Loucy (cell line): ENCODE measurements around the gene SHROOM3.

ENCODE experiments used
- H2AFZ ChIP-seq: fragments of 200-600 bp; sonication (generic); 2 replicates; pipeline ENCODE4 v1.6.0; 2016; ENCODE audit warnings: antibody characterized with exemption, mild to moderate bottlenecking, low read length, moderate library complexity
- H3F3A ChIP-seq: fragments of 200-600 bp; 2 replicates; pipeline ENCODE4 v1.6.0; 2016; ENCODE audit warnings: antibody characterized with exemption, low read depth, mild to moderate bottlenecking
- H3K27me3 ChIP-seq: fragments of 200-600 bp; sonication (generic); 2 replicates; pipeline ENCODE4 v1.6.1; 2014; ENCODE audit warnings: low read length, mild to moderate bottlenecking; ENCODE audit not compliant: insufficient read depth, poor library complexity, severe bottlenecking
- H3K36me3 ChIP-seq: fragments of 200-600 bp; sonication (generic); 2 replicates; pipeline ENCODE4 v1.6.1; 2016; ENCODE audit warnings: low read length; ENCODE audit not compliant: insufficient read depth
- H3K4me1 ChIP-seq: fragments of 200-600 bp; sonication (generic); 2 replicates; pipeline ENCODE4 v1.5.1; 2014; ENCODE audit warnings: low read length, mild to moderate bottlenecking; ENCODE audit not compliant: insufficient read depth, poor library complexity, severe bottlenecking
- H3K4me2 ChIP-seq: fragments of 200-600 bp; sonication (generic); 2 replicates; pipeline ENCODE4 v1.6.0; 2014; ENCODE audit warnings: antibody characterized with exemption, low read length, low read depth, mild to moderate bottlenecking; ENCODE audit not compliant: poor library complexity, severe bottlenecking
- H3K4me3 ChIP-seq: fragments of 200-600 bp; sonication (generic); 2 replicates; pipeline ENCODE4 v1.5.1; 2014; ENCODE audit warnings: low read length, mild to moderate bottlenecking, mixed read lengths; ENCODE audit not compliant: poor library complexity, severe bottlenecking
- H3K79me2 ChIP-seq: fragments of 200-600 bp; sonication (generic); 2 replicates; pipeline ENCODE4 v1.6.1; 2014; ENCODE audit warnings: low read length; ENCODE audit not compliant: insufficient read depth
- H3K9ac ChIP-seq: fragments of 200-600 bp; sonication (generic); 2 replicates; pipeline ENCODE4 v1.6.0; 2014; ENCODE audit warnings: mild to moderate bottlenecking, low read depth, low read length, moderate library complexity; ENCODE audit not compliant: poor library complexity, severe bottlenecking
- H3K9me2 ChIP-seq: fragments of 200-600 bp; sonication (generic); replicated peaks from 2 replicates; pipeline ENCODE4 v1.6.1; 2016; ENCODE audit warnings: low read depth, low read length, mixed read lengths
- H3K9me3 ChIP-seq: fragments of 200-600 bp; sonication (generic); 2 replicates; pipeline ENCODE4 v1.6.1; 2014; ENCODE audit warnings: mild to moderate bottlenecking, antibody characterized with exemption, low read length, low read depth; ENCODE audit not compliant: insufficient read depth
- H4K20me1 ChIP-seq: fragments of 200-600 bp; sonication (generic); 2 replicates; pipeline ENCODE4 v1.6.0; 2014; ENCODE audit warnings: antibody characterized with exemption, low read length, mild to moderate bottlenecking; ENCODE audit not compliant: insufficient read depth, poor library complexity, severe bottlenecking
- CTCF ChIP-seq: fragments of 200-600 bp; sonication (generic); conservative IDR thresholded peaks from 2 replicates; pipeline ENCODE4 v1.5.1; 2014; ENCODE audit warnings: mild to moderate bottlenecking, antibody characterized with exemption, low read length
- EZH2phosphoT487 ChIP-seq: fragments of 200-600 bp; IDR thresholded peaks from 2 replicates; pipeline ENCODE4 v1.6.1; 2018; ENCODE audit warnings: antibody characterized with exemption, mild to moderate bottlenecking, moderate library complexity, borderline replicate concordance

SHROOM3 gene

GRCh38 chr4:76569225-76569624 lies 134.2 kb downstream of the SHROOM3 start:
- no peaks in the 10 kb centered on the region for H3K9me3 ChIP-seq
- no peaks in the 10 kb centered on the region for H3F3A ChIP-seq
- TF ChIP-seq EZH2phosphoT487 (no peak), CTCF (no peak)
- H4K20me1 ChIP-seq = no peaks in the 10 kb centered on the region
- H3K4me3 ChIP-seq = no peak overlapping the region
- H3K9me2 ChIP-seq = no peaks in the 10 kb centered on the region
- H3K36me3 ChIP-seq = no peaks in the 10 kb centered on the region
- no peaks in the 10 kb centered on the region for H3K27me3 ChIP-seq
- H2AFZ ChIP-seq = peak overlapping the region; percentile 71
- H3K4me2 ChIP-seq = peak overlapping the region; percentile 21
- H3K79me2 ChIP-seq = no peaks in the 10 kb centered on the region
- peaks cover 20% of the 10 kb centered on the region for H3K4me1 ChIP-seq
- peak overlapping the region; percentile 31 for H3K9ac ChIP-seq

GRCh38 chr4:76569706-76570105 lies 134.7 kb downstream of the SHROOM3 start:
- H4K20me1 ChIP-seq = no peaks in the 10 kb centered on the region
- H3K79me2 ChIP-seq = no peaks in the 10 kb centered on the region
- H3K4me3 ChIP-seq = no peak overlapping the region
- no peaks in the 10 kb centered on the region for H3K27me3 ChIP-seq
- peak overlapping the region; percentile 21 for H3K4me2 ChIP-seq
- no peaks in the 10 kb centered on the region for H3F3A ChIP-seq
- H3K9ac ChIP-seq = peak overlapping the region; percentile 31
- H3K36me3 ChIP-seq = no peaks in the 10 kb centered on the region
- TF ChIP-seq EZH2phosphoT487 (no peak), CTCF (no peak)
- peaks cover 17% of the 10 kb centered on the region for H3K4me1 ChIP-seq
- peak overlapping the region; percentile 71 for H2AFZ ChIP-seq
- no peaks in the 10 kb centered on the region for H3K9me3 ChIP-seq
- no peaks in the 10 kb centered on the region for H3K9me2 ChIP-seq

- H3K79me2 ChIP-seq = no peaks in the 10 kb centered on the region
- no peaks in the 10 kb centered on the region for H3K36me3 ChIP-seq
- no peaks in the 10 kb centered on the region for H3F3A ChIP-seq
- peak overlapping the region; percentile 71; the same call in 1 of the 2 replicates for H2AFZ ChIP-seq
- H3K9me3 ChIP-seq = no peaks in the 10 kb centered on the region
- H3K4me1 ChIP-seq = peaks cover 17% of the 10 kb centered on the region
- H3K9me2 ChIP-seq = no peaks in the 10 kb centered on the region
- H4K20me1 ChIP-seq = no peaks in the 10 kb centered on the region
- H3K27me3 ChIP-seq = no peaks in the 10 kb centered on the region
- no peak overlapping the region for H3K9ac ChIP-seq
- H3K4me3 ChIP-seq = no peak overlapping the region
- H3K4me2 ChIP-seq = no peak overlapping the region
- TF ChIP-seq EZH2phosphoT487 = no peak
- TF ChIP-seq CTCF = no peak
Measured at GRCh38 chr4:76570141-76570973, 135.3 kb downstream of the SHROOM3 start.
